KMS-11 (cell line): ENCODE results near the gene MEX3A.

Source experiments
- H2AFZ ChIP-seq: fragments of 200-600 bp; sonication (generic); 2 replicates; pipeline ENCODE4 v1.6.1; 2016; ENCODE audit warnings: antibody characterized with exemption, mixed run types, low read depth
- H3K27ac ChIP-seq: fragments of 200-600 bp; sonication (generic); 2 replicates; pipeline ENCODE4 v1.6.1; 2016; ENCODE audit warnings: mild to moderate bottlenecking, mixed run types
- H3K27me3 ChIP-seq: fragments of 200-600 bp; sonication (generic); 2 replicates; pipeline ENCODE4 v1.6.1; 2017; ENCODE audit warnings: mild to moderate bottlenecking, low read depth, mixed run types, moderate library complexity; ENCODE audit not compliant: insufficient read depth
- H3K36me3 ChIP-seq: fragments of 200-600 bp; sonication (generic); 2 replicates; pipeline ENCODE4 v1.6.1; 2017; ENCODE audit warnings: mild to moderate bottlenecking, mixed run types; ENCODE audit not compliant: insufficient read depth
- H3K4me1 ChIP-seq: fragments of 200-600 bp; sonication (generic); 2 replicates; pipeline ENCODE4 v1.6.1; 2016; ENCODE audit warnings: mild to moderate bottlenecking, low read depth, mixed run types; ENCODE audit not compliant: poor library complexity, severe bottlenecking
- H3K4me2 ChIP-seq: fragments of 200-600 bp; sonication (generic); 2 replicates; pipeline ENCODE4 v1.7.0; 2016; ENCODE audit warnings: mild to moderate bottlenecking, mixed run types
- H3K4me3 ChIP-seq: fragments of 200-600 bp; sonication (generic); IDR thresholded peaks from 2 replicates; pipeline ENCODE4 v1.6.1; 2017; ENCODE audit warnings: low read depth, low read length, mixed read lengths; ENCODE audit not compliant: insufficient read depth
- H3K79me2 ChIP-seq: fragments of 200-600 bp; sonication (generic); 2 replicates; pipeline ENCODE4 v1.6.1; 2016; ENCODE audit warnings: low read depth, mixed run types; ENCODE audit not compliant: insufficient read depth
- H3K9ac ChIP-seq: fragments of 200-600 bp; sonication (generic); 2 replicates; pipeline ENCODE4 v1.6.1; 2016; ENCODE audit warnings: mild to moderate bottlenecking, mixed run types
- H4K20me1 ChIP-seq: fragments of 200-600 bp; sonication (generic); 2 replicates; pipeline ENCODE4 v1.6.1; 2016; ENCODE audit warnings: mild to moderate bottlenecking, mixed run types; ENCODE audit not compliant: insufficient read depth
- TF ChIP-seq, protein P1 (sequence below): fragments of 200-600 bp; sonication (generic); conservative IDR thresholded peaks from 2 replicates; pipeline ENCODE4 v1.6.1; 2017; ENCODE audit warnings: low read depth, mild to moderate bottlenecking, antibody characterized with exemption, low read length, moderate library complexity, mixed read lengths

The MEX3A gene

DNA sequence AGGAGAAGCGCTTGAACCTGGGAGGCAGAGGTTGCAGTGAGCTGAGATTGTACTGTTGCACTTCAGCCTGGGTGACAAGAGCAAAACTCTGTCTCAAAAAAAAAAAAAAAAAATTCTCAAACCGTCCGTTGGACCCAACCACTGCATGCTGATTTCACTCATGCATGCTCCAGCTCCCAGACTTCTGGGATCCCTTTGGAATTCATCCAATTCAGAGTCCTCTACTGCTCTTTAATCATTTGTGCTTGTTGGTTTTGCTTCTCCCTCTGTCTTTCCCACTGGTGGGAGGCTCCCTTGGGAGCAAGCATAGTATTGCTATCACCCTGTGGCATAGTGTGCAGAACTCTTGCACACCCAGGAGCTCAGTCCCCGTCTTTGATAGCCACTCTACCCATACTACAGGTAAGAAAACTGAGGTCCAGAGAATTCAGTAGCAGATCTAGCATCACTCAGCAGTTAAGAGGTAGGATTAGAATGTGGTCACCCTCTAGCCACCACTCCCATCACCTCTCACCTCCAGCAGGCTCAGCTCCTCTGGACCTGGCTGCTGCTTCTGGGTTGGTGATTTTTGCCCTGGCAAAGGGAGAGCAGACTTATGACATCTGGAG lies 29.2 kb upstream of the MEX3A start:
- H3K27me3 ChIP-seq: no peaks in the 10 kb centered on the region
- H3K27ac ChIP-seq: no peak overlapping the region
- peaks cover 19% of the 10 kb centered on the region for H3K79me2 ChIP-seq
- no peak overlapping the region for H3K4me2 ChIP-seq
- peaks cover 38% of the 10 kb centered on the region for H3K4me1 ChIP-seq
- no peak overlapping the region for H3K4me3 ChIP-seq
- no peak overlapping the region for H3K9ac ChIP-seq
- TF ChIP-seq, protein P1, sequence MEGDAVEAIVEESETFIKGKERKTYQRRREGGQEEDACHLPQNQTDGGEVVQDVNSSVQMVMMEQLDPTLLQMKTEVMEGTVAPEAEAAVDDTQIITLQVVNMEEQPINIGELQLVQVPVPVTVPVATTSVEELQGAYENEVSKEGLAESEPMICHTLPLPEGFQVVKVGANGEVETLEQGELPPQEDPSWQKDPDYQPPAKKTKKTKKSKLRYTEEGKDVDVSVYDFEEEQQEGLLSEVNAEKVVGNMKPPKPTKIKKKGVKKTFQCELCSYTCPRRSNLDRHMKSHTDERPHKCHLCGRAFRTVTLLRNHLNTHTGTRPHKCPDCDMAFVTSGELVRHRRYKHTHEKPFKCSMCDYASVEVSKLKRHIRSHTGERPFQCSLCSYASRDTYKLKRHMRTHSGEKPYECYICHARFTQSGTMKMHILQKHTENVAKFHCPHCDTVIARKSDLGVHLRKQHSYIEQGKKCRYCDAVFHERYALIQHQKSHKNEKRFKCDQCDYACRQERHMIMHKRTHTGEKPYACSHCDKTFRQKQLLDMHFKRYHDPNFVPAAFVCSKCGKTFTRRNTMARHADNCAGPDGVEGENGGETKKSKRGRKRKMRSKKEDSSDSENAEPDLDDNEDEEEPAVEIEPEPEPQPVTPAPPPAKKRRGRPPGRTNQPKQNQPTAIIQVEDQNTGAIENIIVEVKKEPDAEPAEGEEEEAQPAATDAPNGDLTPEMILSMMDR: no peak
- H2AFZ ChIP-seq: no peak overlapping the region
- H4K20me1 ChIP-seq: no peaks in the 10 kb centered on the region
- H3K36me3 ChIP-seq: no peaks in the 10 kb centered on the region

DNA sequence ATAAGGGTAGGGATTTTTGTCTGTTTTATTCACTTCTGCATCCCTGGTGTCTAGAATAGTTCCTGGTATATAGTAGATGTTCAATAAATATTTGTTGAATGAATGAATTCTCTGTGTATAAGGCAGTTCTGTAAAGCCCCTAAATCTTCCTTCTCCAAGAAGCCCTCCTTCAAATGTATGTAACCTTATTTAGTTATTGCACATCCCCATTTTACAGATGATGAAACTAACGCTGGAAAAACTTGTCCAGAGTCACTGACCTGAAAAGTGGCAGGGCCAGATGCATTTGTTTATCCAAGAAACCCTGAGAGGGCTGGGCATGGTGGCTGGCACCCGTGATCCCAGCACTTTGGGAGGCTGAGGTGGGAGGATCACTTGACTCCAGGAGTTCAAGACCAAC lies 28.0 kb upstream of the MEX3A start:
- Histone ChIP-seq H3K4me1 (peaks cover 46% of the 10 kb centered on the region), H3K4me3 (no peak overlapping the region), H3K4me2 (no peak overlapping the region), H3K27me3 (no peaks in the 10 kb centered on the region), H2AFZ (no peak overlapping the region), H4K20me1 (no peaks in the 10 kb centered on the region), H3K79me2 (peaks cover 7% of the 10 kb centered on the region), H3K36me3 (no peaks in the 10 kb centered on the region), H3K27ac (no peak overlapping the region), H3K9ac (no peak overlapping the region)
- TF ChIP-seq, protein P1: no peak

DNA sequence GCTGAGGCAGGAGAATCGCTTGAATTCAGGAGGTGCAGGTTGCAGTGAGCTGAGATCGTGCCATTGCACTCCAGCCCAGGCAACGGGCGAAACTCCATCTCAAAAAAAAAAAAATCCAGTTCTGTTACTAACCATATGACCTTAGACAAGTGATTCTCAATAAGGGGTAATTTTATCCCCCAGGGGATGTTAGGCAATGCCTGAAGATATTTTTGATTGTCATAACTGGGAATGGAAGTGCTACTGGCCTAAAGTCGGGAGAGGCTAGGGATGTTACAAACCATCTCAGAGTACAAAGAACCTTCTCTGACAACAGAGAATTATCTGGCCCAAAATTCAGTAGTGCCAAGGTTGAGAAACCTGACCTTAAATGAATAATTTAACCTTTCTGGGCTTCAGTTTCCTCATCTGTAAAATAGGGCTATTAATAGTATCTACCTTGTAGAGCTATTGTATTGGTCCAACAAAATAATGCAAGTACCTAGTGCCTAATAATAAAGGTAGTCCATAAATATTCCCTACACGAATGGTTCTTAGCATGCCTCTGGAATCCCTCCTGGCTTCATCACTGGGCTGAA lies 26.5 kb upstream of the MEX3A start:
- Histone ChIP-seq H4K20me1 (no peaks in the 10 kb centered on the region), H2AFZ (no peak overlapping the region), H3K4me3 (no peak overlapping the region), H3K4me2 (no peak overlapping the region), H3K9ac (no peak overlapping the region), H3K27me3 (no peaks in the 10 kb centered on the region), H3K36me3 (no peaks in the 10 kb centered on the region), H3K79me2 (no peaks in the 10 kb centered on the region), H3K4me1 (peaks cover 54% of the 10 kb centered on the region), H3K27ac (no peak overlapping the region; the same call in 1 of the 2 replicates)
- TF ChIP-seq, protein P1: no peak

GRCh38 chr1:156108057-156108456 lies 25.8 kb upstream of the MEX3A start:
- Histone ChIP-seq H3K4me2 (no peak overlapping the region), H4K20me1 (no peaks in the 10 kb centered on the region), H3K36me3 (no peaks in the 10 kb centered on the region), H3K27ac (no peak overlapping the region; the same call in 1 of the 2 replicates), H3K79me2 (no peaks in the 10 kb centered on the region), H2AFZ (no peak overlapping the region), H3K4me1 (peaks cover 53% of the 10 kb centered on the region), H3K9ac (no peak overlapping the region), H3K4me3 (no peak overlapping the region), H3K27me3 (no peaks in the 10 kb centered on the region)
- TF ChIP-seq, protein P1: no peak
